ENCODE measurements around the gene NDOR1.

NDOR1 gene

DNA sequence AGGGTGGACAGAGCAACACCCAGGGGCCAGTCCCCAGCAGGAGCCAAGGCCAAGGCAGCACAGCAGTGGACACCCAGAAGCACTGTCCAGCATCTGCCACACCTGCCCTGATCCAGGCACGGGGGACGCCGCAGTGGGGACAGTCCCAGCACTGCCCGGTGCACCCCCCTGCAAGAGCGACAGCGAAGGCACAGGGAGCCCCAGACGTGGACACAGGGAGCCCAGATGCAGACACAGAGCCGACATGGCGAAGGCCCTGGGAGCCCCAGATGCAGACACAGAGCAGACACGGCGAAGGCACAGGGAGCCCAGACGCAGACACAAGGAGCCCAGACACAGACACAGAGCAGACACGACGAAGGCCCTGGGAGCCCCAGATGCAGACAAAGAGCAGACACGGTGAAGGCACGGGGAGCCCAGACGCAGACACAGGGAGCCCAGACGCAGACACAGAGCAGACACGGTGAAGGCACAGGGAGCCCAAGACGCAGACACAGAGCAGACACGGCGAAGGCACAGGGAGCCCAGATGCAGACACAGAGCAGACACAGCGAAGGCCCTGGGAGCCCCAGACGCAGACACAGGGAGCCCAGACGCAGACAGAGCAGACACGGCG lies 21.4 kb upstream of the NDOR1 start:
- DNase-seq, result no peak

- DNase-seq, result no peak
Observed at GRCh38 chr9:137184881-137185660, 20.4 kb upstream of the NDOR1 start.

DNA sequence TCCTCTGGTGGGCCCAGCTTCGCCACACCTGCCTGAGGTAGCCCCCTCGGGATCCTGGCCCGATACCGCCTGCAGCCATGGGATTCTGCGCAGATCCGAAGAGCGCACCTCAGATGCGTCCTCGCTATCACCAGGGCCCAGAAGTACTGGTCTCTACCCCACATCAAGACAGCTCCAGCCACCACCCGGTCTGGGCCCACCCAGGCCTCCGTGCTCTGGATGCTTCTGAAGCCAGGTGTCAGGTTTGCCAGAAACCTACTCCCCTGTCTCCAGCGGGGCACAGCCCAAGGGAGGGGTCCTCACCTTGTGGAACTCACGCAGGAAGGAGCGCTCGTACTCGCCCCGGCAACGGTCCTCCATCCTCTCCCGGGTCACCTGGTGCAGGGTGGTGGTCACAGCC lies 19.6 kb upstream of the NDOR1 start:
- DNase-seq, result no peak

DNA sequence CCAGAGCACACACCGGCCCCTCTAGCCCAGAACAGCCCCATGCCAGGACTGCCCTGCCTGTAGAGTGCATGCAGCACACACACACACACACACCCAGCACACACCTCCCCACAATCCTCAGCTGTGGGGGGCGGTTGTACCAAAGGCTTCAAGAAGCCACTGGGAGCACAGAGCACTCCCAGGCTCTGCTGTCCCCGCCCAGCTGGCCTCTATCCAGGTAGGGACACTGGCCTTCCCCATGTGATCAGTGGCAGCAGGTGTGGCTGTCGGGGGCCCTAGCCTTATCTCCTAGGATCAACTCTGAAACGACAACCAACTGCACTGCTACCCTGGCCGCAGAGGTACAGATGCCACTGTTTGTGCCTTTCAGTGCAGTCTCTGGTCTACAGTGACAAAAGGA lies 19.1 kb upstream of the NDOR1 start:
- no peak for DNase-seq

DNA sequence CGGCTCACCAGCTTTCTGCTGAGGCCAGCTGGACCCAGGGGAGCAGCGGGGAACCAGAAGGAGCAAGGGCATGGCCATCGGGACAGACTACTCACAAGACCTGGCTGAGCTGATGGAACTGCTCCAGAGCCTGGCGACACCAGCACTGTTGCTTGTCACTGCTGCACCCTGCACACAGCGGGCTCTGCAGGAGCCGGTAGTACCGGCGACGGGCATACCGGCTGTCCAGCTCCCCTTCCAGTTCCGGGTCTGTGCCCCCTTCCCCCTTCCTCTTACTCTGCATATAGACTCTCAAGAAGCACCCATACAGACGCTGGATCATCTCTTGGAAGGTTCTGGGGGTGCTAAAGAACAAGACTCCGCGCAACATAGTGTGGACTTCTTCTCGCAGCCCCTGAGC lies 18.1 kb upstream of the NDOR1 start:
- DNase-seq, result no peak

DNA sequence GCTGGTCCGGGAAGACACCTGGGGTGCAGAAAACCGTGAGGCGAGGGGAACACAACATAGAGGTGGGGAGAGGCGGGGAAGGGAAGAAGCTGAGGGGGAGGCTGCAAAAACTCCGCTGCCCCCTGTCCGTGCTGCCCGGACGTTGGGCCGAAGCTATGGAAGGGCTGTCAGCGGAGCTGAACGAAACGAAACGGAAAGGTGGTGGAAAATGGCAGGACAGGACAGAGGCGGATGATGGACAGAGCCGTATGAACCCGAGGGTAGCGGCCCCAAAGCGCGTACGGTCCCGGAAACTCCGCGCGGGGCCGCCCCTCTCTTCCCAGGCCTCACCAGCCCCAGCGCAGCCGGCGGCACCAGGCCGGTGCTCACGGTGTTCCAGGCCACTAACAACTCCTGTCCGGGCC lies 17.4 kb upstream of the NDOR1 start:
- no peak for DNase-seq

- DNase-seq, result peak; percentile 86 to 87
Observed at GRCh38 chr9:137188490-137189296, 16.8 kb upstream of the NDOR1 start, which contains the start of the genes ANAPC2 and SSNA1. Gene ANAPC2 (minus strand): TSS chr9:137188560. CDS start chr9:137188532, 28 bp downstream. Gene SSNA1 (plus strand): TSS chr9:137188676. CDS start chr9:137188727, 51 bp downstream.

- DNase-seq, result no peak
Observed at GRCh38 chr9:137189297-137190295, 15.9 kb upstream of the NDOR1 start.

DNA sequence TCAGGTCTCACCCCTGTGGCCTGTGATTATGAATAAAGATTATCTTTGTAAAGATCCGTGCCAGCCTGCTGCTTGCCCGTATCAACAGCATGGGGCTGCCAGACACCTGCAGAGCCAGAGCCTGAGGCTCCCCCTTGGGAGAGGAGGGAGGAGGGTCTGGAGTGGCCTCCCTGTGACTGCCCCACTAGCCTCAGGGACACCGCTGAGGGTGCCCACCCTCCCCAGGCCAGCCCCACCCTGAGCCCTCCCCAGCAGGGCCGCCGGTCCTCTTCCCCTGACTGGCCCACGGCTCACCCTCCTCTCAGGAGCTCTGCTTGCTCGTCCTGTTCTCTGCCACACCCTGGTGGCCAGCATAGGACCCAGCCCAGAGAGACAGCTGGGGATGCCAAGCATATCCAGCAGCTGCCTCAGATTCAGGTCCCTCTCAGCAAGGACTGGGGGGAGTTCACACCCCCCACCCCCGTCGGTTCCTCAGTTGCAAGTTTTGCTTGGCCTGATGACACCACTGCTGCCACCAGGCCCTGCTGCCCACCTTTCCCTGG lies 15.1 kb upstream of the NDOR1 start:
- no peak for DNase-seq

DNA sequence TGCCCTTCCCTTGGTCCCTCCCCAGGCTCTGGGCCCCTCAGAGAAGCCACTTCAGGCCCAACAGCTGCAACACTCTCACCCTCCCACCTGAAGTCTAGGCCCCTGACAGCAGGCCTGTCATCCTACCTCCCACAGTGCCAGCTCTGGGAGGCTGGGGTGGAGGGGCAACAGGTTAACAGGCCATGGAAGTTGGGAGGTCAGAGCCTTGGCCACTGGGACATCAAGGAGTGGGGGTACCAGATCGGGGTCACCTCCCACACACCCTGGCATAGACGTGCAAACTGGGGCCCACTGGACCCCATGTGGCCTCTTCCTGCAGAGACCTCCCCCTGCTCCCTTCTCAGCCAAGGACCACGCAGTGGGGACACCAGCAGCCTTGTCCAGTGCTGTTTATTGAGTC lies 14.3 kb upstream of the NDOR1 start:
- DNase-seq, result no peak

- DNase-seq, result no peak
Observed at GRCh38 chr9:137191691-137192447, 13.6 kb upstream of the NDOR1 start.

- DNase-seq, result no peak
Observed at GRCh38 chr9:137192448-137192780, 13.1 kb upstream of the NDOR1 start.

DNA sequence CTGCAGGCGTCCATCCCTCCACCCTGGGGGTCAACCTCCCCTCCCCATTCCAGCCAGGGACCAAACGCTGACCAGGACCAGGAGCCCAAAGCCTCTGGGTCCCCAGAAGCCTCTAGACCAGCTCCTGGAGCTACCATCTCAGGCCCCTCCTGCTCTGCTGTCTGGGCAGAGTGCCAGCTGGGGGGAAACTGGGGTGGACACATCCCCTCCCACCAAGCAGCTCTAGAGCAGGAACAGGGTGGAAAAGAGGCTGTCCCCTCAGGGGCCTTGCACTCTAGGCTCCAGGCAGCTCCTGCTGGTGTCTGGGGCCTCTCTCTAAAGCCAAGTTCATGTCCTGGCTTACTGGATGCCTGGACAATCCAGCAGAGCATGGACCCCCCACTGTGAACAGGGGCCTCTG lies 12.6 kb upstream of the NDOR1 start:
- no peak for DNase-seq

- DNase-seq, result no peak
Observed at GRCh38 chr9:137193771-137194170, 11.7 kb upstream of the NDOR1 start.

DNA sequence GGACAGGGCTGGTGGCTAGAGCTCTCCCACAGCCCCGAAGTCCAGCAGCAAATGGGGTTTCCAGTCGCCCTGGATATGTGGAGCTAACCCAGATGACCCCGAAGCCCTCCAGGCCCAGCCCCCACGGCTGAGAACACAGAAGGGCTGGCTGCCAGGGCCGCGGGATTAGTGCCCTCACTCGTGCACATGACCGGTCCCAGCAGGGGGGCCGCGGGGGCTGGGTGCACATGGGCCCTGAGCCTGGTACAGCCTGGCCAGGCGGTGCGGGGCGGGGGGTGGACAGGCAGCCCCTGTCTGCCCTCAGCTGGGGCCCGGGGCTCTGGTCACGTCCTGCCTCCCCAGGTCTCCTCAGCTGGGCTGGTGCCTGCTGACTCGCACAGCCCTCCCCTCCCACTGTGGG lies 11.1 kb upstream of the NDOR1 start:
- DNase-seq, result no peak

GRCh38 chr9:137194909-137195308 lies 10.6 kb upstream of the NDOR1 start:
- no peak for DNase-seq

- DNase-seq, result no peak
Observed at GRCh38 chr9:137195525-137196220, 9.8 kb upstream of the NDOR1 start.

DNA sequence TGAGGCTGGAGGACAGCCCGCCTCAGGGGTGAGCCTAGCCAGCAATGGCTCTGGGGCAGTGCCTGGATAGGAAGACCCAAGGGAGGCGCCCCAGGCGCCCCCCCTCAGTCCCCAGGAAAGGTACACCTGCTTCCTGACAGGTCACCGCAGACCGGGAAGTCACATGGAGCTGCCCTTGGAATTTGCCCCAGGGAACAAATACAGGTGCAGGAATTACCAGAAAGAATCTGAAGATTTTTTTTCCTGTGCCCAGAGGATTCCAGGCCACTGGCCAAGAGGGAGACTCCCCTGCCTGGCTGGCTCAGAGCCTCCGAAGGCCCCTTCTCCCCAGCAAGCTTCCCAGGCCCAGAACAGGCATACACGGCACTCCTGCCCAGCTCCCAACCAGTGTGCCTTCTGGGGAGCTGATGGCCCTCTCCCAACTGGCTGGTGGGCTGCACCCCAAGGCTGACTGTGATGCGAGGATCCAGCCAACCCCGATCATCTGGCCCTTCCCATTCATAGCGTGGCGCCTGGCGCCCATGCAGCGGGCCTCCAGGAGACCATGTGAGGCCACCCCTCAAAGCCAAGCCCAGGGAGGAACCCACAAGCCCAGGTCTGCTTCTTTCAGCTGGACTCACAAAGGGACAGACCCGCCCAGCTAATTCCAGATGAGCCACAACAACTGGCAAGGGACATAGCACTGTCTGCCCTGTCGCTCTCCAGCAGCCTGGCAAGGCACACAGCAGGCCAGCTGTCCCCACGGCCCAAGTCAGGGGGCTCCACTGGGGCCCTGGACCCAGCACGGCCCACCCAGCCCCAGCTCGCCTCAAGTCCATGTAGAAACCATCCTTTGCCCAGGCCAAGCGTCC lies 7.2 kb upstream of the NDOR1 start:
- no peak for DNase-seq

GRCh38 chr9:137198902-137199283 lies 6.6 kb upstream of the NDOR1 start:
- DNase-seq, result no peak
